Naive thymus-derived CD4-positive, alpha-beta T cell (primary cell): ENCODE data around the gene ARL3. TPM values are rescaled to one million over a fixed set of nuclear protein-coding genes. Genes with fewer than 3 reads are reported as not detected.

ENCODE experiments used
- ATAC-seq: fragments of 150-1000 bp; cut with Tn5 transposase; 2 replicates; pipeline ENCODE4 v1.10.0; 2021; ENCODE audit warnings: mild to moderate bottlenecking, moderate library complexity
- CTCF ChIA-PET: fragments of 350-600 bp; sonication (Branson Sonifier 250); formaldehyde crosslinking; loops from one replicate; lab custom pipeline; 2021; ENCODE audit warnings: antibody characterized with exemption; lab: Charles Lee
- POLR2A ChIA-PET: fragments of 350-600 bp; sonication (Branson Sonifier 250); formaldehyde crosslinking; loops from one replicate; lab custom pipeline; 2021; ENCODE audit warnings: antibody characterized with exemption, inconsistent platforms; lab: Charles Lee
- DNase-seq, 9 donors: peaks; one replicate each; pipeline versions ENCODE4 v3.0.0 to v3.0.0-alpha.2; 2020 to 2022; ENCODE audit warnings: mixed read lengths in 1 of 9
- H3K27ac ChIP-seq: one replicate; pipeline ENCODE4 v1.7.0; 2013; ENCODE audit warnings: mild to moderate bottlenecking, low read depth, low read length, moderate library complexity
- H3K27me3 ChIP-seq, 2 donors: one replicate each; pipeline ENCODE4 v1.7.0; 2013; ENCODE audit warnings: low read length in 2 of 2, mild to moderate bottlenecking in 2 of 2, moderate library complexity in 2 of 2; ENCODE audit not compliant: control insufficient read depth in 2 of 2, insufficient read depth in 2 of 2
- H3K36me3 ChIP-seq, 3 experiments: 1 replicate in 2 of 3; 2 replicates in 1 of 3; pipeline ENCODE4 v1.7.0; 2013; ENCODE audit warnings: low read length in 3 of 3, mild to moderate bottlenecking in 3 of 3, moderate library complexity in 1 of 3; ENCODE audit not compliant: insufficient read depth in 3 of 3, control insufficient read depth in 2 of 3
- H3K4me1 ChIP-seq, 2 donors: one replicate each; pipeline ENCODE4 v1.7.0; 2013; ENCODE audit warnings: low read length in 2 of 2, mild to moderate bottlenecking in 2 of 2, moderate library complexity in 1 of 2; ENCODE audit not compliant: control insufficient read depth in 2 of 2, insufficient read depth in 2 of 2
- H3K4me3 ChIP-seq: 2 replicates; pipeline ENCODE4 v1.7.0; 2013; ENCODE audit warnings: mild to moderate bottlenecking, low read length
- H3K9me3 ChIP-seq, 3 experiments: 1 replicate in 2 of 3; 2 replicates in 1 of 3; pipeline ENCODE4 v1.7.0; 2013; ENCODE audit warnings: low read length in 3 of 3; ENCODE audit not compliant: control insufficient read depth in 2 of 3
- H3K27ac Mint-ChIP-seq, 9 donors: one replicate each; pipeline ENCODE4 v1.8.0; 2020 to 2022; ENCODE audit warnings: mixed read lengths in 9 of 9, mild to moderate bottlenecking in 8 of 9, moderate library complexity in 5 of 9, inconsistent platforms in 2 of 9
- H3K27me3 Mint-ChIP-seq, 5 donors: one replicate each; pipeline ENCODE4 v1.8.0; 2021 to 2022; ENCODE audit warnings: mixed read lengths in 5 of 5, mild to moderate bottlenecking in 1 of 5
- H3K36me3 Mint-ChIP-seq, 5 donors: one replicate each; pipeline ENCODE4 v1.8.0; 2020 to 2022; ENCODE audit warnings: mixed read lengths in 5 of 5, mild to moderate bottlenecking in 3 of 5, inconsistent platforms in 1 of 5
- H3K4me1 Mint-ChIP-seq, 7 donors: one replicate each; pipeline ENCODE4 v1.8.0; 2020 to 2022; ENCODE audit warnings: mixed read lengths in 7 of 7, mild to moderate bottlenecking in 3 of 7, inconsistent platforms in 1 of 7
- H3K4me3 Mint-ChIP-seq, 10 donors: one replicate each; pipeline ENCODE4 v1.8.0; 2020 to 2022; ENCODE audit warnings: mild to moderate bottlenecking in 10 of 10, mixed read lengths in 10 of 10, moderate library complexity in 6 of 10, inconsistent platforms in 2 of 10
- H3K9me3 Mint-ChIP-seq, 11 donors: one replicate each; pipeline ENCODE4 v1.8.0; 2020 to 2022; ENCODE audit warnings: mixed read lengths in 11 of 11, mild to moderate bottlenecking in 4 of 11, inconsistent platforms in 1 of 11, moderate library complexity in 1 of 11
- intact Hi-C, 2 donors: fragments of 100-400 bp; cut with micrococcal nuclease; formaldehyde crosslinking; loops; one replicate each; pipeline ENCODE4 v1.15.1; 2023
- polyA plus RNA-seq, 2 donors: library from polyadenylated mRNA; unstranded; fragments of 300-500 nt; fragmentation: Illumina TruSeq; gene quantifications; one replicate each; pipeline ENCODE4 v1.2.3, GENCODE V29; 2021
- total RNA-seq, 6 experiments: library from RNA in 5 of 6; stranded (reverse) in 5 of 6; gene quantifications; 1 replicate in 5 of 6; 2 replicates in 1 of 6; pipeline ENCODE4 v1.2.3 and lab custom pipeline; 2021 to 2026

Gene ARL3
- total and polyA plus RNA-seq, 7 experiments from 2014 or later, result 1.3 to 5.1 (median 2.9) TPM

DNA sequence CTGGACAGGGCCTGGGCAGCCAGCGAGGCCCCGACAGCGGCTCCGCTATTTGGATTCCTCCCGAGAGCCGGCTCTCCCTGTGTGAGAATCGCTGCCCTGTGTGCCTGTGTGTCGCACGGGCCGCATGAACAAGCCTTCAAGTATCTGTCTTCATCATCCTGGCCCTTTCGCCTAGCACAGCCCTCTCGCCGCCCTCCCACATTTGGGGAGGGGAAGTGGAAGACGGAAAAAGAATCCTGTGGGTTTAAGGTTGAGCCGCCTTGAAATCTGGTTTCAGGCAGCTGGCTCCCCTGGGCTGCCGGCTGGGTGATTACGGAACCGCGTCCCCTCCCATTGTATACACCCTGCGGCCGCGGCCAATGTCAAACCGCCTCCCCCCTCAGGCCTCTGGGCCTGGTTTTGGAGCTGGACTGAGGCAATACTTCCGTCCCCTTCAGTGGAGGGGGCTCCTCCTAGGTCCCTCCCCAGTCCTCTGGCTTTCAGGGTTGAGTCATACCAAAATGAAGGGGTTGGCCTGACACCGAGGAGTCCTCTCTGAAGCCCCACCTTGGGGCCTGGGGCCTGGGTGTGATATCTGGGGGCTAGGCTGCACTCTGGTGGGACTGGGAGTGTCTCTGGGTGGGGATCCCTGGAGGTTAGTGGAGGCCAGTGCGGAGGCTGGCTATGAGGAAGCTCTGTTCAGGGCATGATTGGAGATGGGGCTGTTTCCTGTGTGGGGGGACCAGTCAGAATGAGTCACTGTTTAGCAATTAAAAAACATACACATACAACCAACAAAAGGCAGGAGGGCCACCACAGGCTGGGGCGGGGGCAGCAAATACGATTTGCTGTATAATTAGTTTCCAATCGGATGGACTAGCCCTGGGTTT lies 68.2 kb downstream of the ARL3 start:
- POLR2A ChIA-PET, result interaction anchor here (0.6 to 6.4 kb wide), 28 partner anchors 8 to 548 kb away, joined by 3 to 169 read pairs (median 5); partner anchors contain the start of genes ARL3, NFKB2, PPRC1 and SFXN2
- H3K4me3 Mint-ChIP-seq, result peak overlapping the region; percentile 91 to 99 (median 98)
- H3K27me3 ChIP-seq, result no peaks in the 10 kb centered on the region
- H3K4me1 ChIP-seq, result peaks cover 45 to 46% of the 10 kb centered on the region in 2 donors
- peaks cover 0 to 19% (median 0%) of the 10 kb centered on the region in 5 donors for H3K36me3 Mint-ChIP-seq
- H3K9me3 ChIP-seq, result no peaks in the 10 kb centered on the region
- CTCF ChIA-PET, result interaction anchor here (0.7 to 4.1 kb wide), 9 partner anchors 8 to 750 kb away, joined by 3 to 22 read pairs (median 7); partner anchors contain the start of genes ARL3, ATP5MK, PDCD11 and SFXN2
- DNase-seq (peak; percentile 46 to 79 (median 53)), ATAC-seq (peak; percentile 48)
- no peaks in the 10 kb centered on the region for H3K27me3 Mint-ChIP-seq
- H3K27ac Mint-ChIP-seq, result peak overlapping the region; percentile 89 to 99 (median 96)
- peak overlapping the region; percentile 98 for H3K27ac ChIP-seq
- peaks cover 39 to 58% (median 53%) of the 10 kb centered on the region in 7 donors for H3K4me1 Mint-ChIP-seq
- no peaks in the 10 kb centered on the region for H3K9me3 Mint-ChIP-seq
- peak overlapping the region; percentile 99 for H3K4me3 ChIP-seq
- intact Hi-C loops, result loop anchor here (1.0 to 10.0 kb wide), 12 partner anchors 15 to 1619 kb away; partner anchors contain the start of genes ARL3 (in 1 of the 2), GBF1 (in 1 of the 2), GSTO2 (in 1 of the 2) and NT5C2 (in 1 of the 2)
- H3K36me3 ChIP-seq, result peaks cover 0 to 11% (median 0%) of the 10 kb centered on the region in 3 experiments

- Histone ChIP-seq H3K27me3 (no peaks in the 10 kb centered on the region), H3K36me3 (peaks cover 0 to 5% (median 0%) of the 10 kb centered on the region in 3 experiments), H3K4me3 (peak overlapping the region; percentile 99), H3K27ac (peak overlapping the region; percentile 98), H3K9me3 (no peaks in the 10 kb centered on the region), H3K4me1 (peaks cover 39 to 40% of the 10 kb centered on the region in 2 donors)
- intact Hi-C loops, result loop anchor here (1.0 to 10.0 kb wide), 8 partner anchors 68 to 1619 kb away; partner anchors contain the start of genes GBF1 (in 1 of the 2), GSTO2 (in 1 of the 2), NT5C2 (in 1 of the 2) and OGA (in 1 of the 2)
- H3K4me3 Mint-ChIP-seq, result peak overlapping the region; percentile 91 to 99 (median 98)
- ATAC-seq (no peak), DNase-seq (peak in 5 of 9 donors; percentile 31 to 57 (median 47))
- peaks cover 0 to 19% (median 0%) of the 10 kb centered on the region in 5 donors for H3K36me3 Mint-ChIP-seq
- H3K9me3 Mint-ChIP-seq, result no peaks in the 10 kb centered on the region
- ChIA-PET POLR2A (interaction anchor here (0.6 to 6.4 kb wide), 25 partner anchors 9 to 549 kb away, joined by 3 to 169 read pairs (median 5); partner anchors contain the start of genes ARL3, CUEDC2, NFKB2 and PPRC1), CTCF (interaction anchor here (0.7 to 4.1 kb wide), 13 partner anchors 9 to 751 kb away, joined by 3 to 22 read pairs (median 4); partner anchors contain the start of genes ARL3, ATP5MK, PDCD11 and SFXN2)
- peak overlapping the region; percentile 89 to 99 (median 96) for H3K27ac Mint-ChIP-seq
- peaks cover 35 to 52% (median 47%) of the 10 kb centered on the region in 7 donors for H3K4me1 Mint-ChIP-seq
- no peaks in the 10 kb centered on the region for H3K27me3 Mint-ChIP-seq
These were observed 68.8 kb downstream of the ARL3 start for GRCh38 chr10:102645388-102645740.

DNA sequence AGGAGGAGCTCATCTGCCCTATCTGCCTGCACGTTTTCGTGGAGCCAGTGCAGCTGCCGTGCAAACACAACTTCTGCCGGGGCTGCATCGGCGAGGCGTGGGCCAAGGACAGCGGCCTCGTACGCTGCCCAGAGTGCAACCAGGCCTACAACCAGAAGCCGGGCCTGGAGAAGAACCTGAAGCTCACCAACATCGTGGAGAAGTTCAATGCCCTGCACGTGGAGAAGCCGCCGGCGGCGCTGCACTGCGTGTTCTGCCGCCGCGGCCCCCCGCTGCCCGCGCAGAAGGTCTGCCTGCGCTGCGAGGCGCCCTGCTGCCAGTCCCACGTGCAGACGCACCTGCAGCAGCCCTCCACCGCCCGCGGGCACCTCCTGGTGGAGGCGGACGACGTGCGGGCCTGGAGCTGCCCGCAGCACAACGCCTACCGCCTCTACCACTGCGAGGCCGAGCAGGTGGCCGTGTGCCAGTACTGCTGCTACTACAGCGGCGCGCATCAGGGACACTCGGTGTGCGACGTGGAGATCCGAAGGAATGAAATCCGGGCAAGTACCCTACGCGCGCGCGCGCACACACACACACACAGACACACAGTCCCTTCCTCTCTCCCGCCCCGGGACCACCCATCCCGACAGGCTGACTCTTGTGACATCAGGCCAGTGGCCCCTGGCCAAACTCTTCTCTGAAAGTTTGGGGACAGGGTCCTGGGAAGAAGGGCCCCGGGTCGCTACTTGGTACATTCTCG lies 69.4 kb downstream of the ARL3 start:
- ChIA-PET POLR2A (interaction anchor here (0.6 to 6.4 kb wide), 32 partner anchors 9 to 549 kb away, joined by 3 to 169 read pairs (median 5); partner anchors contain the start of genes ACTR1A, ARL3, CUEDC2 and FBXL15), CTCF (interaction anchor here (0.7 to 4.1 kb wide), 12 partner anchors 9 to 752 kb away, joined by 3 to 22 read pairs (median 5); partner anchors contain the start of genes ARL3, ATP5MK, PDCD11 and SFXN2)
- Histone ChIP-seq H3K4me1 (peaks cover 35% of the 10 kb centered on the region in 2 donors), H3K9me3 (no peaks in the 10 kb centered on the region), H3K27me3 (no peaks in the 10 kb centered on the region), H3K27ac (peak overlapping the region; percentile 98), H3K4me3 (peak overlapping the region; percentile 99), H3K36me3 (peaks cover 0 to 5% (median 0%) of the 10 kb centered on the region in 3 experiments)
- Mint-ChIP-seq H3K27ac (peak overlapping the region; percentile 89 to 99 (median 96)), H3K4me3 (peak overlapping the region; percentile 91 to 99 (median 98)), H3K27me3 (no peaks in the 10 kb centered on the region), H3K9me3 (no peaks in the 10 kb centered on the region), H3K36me3 (peaks cover 0 to 19% (median 0%) of the 10 kb centered on the region in 5 donors), H3K4me1 (peaks cover 35 to 47% (median 42%) of the 10 kb centered on the region in 7 donors)
- peak; percentile 66 to 83 (median 78) for DNase-seq
- peak; percentile 52 for ATAC-seq
- intact Hi-C loops, result loop anchor here (1.0 to 10.0 kb wide), 14 partner anchors 10 to 1620 kb away; partner anchors contain the start of genes ARMH3 (in 1 of the 2), C10orf95 (in 1 of the 2), GBF1 (in 1 of the 2) and GSTO2 (in 1 of the 2)

DNA sequence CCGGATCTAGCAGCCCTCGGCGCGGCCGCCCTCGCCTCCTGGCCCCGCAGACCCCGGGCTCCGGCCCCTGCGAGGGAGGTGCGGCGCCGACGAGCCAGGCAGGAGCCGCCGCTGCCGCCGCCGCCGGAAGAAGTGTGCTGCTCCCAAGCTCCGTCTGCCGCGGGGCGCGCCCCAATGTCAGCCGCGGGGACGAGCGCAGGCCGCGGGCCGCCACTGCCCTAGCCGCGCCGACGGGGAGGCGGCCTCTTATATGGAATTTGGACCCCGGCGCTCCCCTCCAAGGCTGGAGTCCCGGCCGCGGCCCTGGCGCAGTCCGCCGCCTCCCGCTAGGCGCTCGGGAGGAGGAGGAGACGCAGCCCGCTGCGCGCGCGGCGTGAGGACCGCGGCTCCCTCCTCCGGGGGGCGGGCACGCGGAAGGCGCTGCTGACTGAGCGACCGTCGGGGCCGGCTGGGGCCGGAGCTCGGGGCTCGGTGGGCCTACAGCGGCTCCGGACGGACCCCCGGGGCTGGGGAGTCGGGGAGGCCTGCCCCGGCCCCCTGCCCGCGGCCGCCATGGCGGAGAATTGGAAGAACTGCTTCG lies 70.0 kb downstream of the ARL3 start, which contains the start of gene TRIM8:
TRIM8 (plus strand) TSS at position 414 of the 580 bp plus-strand sequence; CDS start at position 553, 139 bp downstream.
- ChIA-PET POLR2A (interaction anchor here (0.7 to 6.4 kb wide), 26 partner anchors 9 to 512 kb away, joined by 3 to 169 read pairs (median 5); partner anchors contain the start of genes ACTR1A, ARL3, CUEDC2 and FBXL15), CTCF (interaction anchor here (1.1 to 4.1 kb wide), 7 partner anchors 10 to 70 kb away, joined by 3 to 22 read pairs (median 9); partner anchors contain the start of genes ARL3 and SFXN2)
- H3K4me1 ChIP-seq, result peaks cover 28 to 32% of the 10 kb centered on the region in 2 donors
- H3K36me3 ChIP-seq, result peaks cover 0 to 5% (median 0%) of the 10 kb centered on the region in 3 experiments
- DNase-seq (peak; percentile 48 to 73 (median 68)), ATAC-seq (no peak)
- H3K27me3 ChIP-seq, result no peaks in the 10 kb centered on the region
- H3K4me3 ChIP-seq, result peak within 1 kb of the TSS; percentile 99
- Mint-ChIP-seq H3K9me3 (no peaks in the 10 kb centered on the region), H3K27ac (peak within 1 kb of the TSS; percentile 89 to 99 (median 96)), H3K4me1 (peaks cover 32 to 42% (median 38%) of the 10 kb centered on the region in 7 donors), H3K27me3 (no peaks in the 10 kb centered on the region), H3K36me3 (peaks cover 0 to 19% (median 0%) of the 10 kb centered on the region in 5 donors), H3K4me3 (peak within 1 kb of the TSS; percentile 91 to 99 (median 98))
- intact Hi-C loops, result loop anchor here (1.0 to 10.0 kb wide), 11 partner anchors 9 to 1621 kb away; partner anchors contain the start of genes ARMH3 (in 1 of the 2), C10orf95 (in 1 of the 2), GBF1 (in 1 of the 2) and GSTO2 (in 1 of the 2)
- no peaks in the 10 kb centered on the region for H3K9me3 ChIP-seq
- peak within 1 kb of the TSS; percentile 98 for H3K27ac ChIP-seq
